Spleen (tissue), 7 donors: ENCODE results near the gene IL17REL.

Experiments used
- CTCF ChIP-seq, 11 experiments: fragments of 200-600 bp in 7 of 11; fragments of 450-650 bp in 4 of 11; sonication (generic) in 4 of 11; IDR thresholded peaks in 8 of 11; conservative IDR thresholded peaks in 3 of 11; 1 replicate in 7 of 11; 2 replicates in 4 of 11; pipeline versions ENCODE4 v1.4.0 to v1.8.0; 2016 to 2021; ENCODE audit warnings: antibody characterized with exemption in 11 of 11, inconsistent platforms in 4 of 11, mild to moderate bottlenecking in 1 of 11
- POLR2A ChIP-seq, 3 donors: fragments of 450-650 bp; IDR thresholded peaks; one replicate each; pipeline ENCODE4 v1.5.1; 2017; ENCODE audit warnings: antibody characterized with exemption in 3 of 3, mild to moderate bottlenecking in 1 of 3
- POLR2AphosphoS5 ChIP-seq, 3 donors: sonication (generic); formaldehyde crosslinking; IDR thresholded peaks; one replicate each; pipeline ENCODE4 v1.5.1; 2017; ENCODE audit warnings: antibody characterized with exemption in 3 of 3
- donor health status: DM: no; HTN: no; CAD: no; lungs with moderate emphysema.
- donor health status: DM: no; HTN: no; CAD: no.
- donor health status: DM: no; HTN: no; CAD: no.

GRCh38 chr22:49951678-49951985 lies 60.9 kb downstream of the IL17REL start:
- TF ChIP-seq CTCF (IDR thresholded peaks at IDR 0.05 in 8 of 11, conservative IDR thresholded peaks at IDR 0.05 in 3 of 11) (no peak), POLR2A (IDR thresholded peaks at IDR 0.05) (no peak), POLR2AphosphoS5 (IDR thresholded peaks at IDR 0.05) (no peak)
